RWPE2 (cell line): Measurements from ENCODE around the gene CD8B.

ENCODE experiments used
- ATAC-seq: fragments of 200-7000 bp; cut with Tn5 transposase; 3 replicates; pipeline ENCODE4 v1.9.1; 2021; ENCODE audit warnings: low read depth
- DNase-seq: peaks from one replicate; pipeline ENCODE4 v3.0.0-alpha.2; 2020; ENCODE audit warnings: low spot score
- H3K27ac ChIP-seq: fragments of 450-650 bp; 2 replicates; pipeline ENCODE4 v1.5.1; 2017; ENCODE audit warnings: mild to moderate bottlenecking; ENCODE audit not compliant: poor library complexity, severe bottlenecking
- H3K27me3 ChIP-seq: fragments of 250-450 bp; sonication (Bioruptor Pico); 2 replicates; pipeline ENCODE4 v1.5.1; 2021; ENCODE audit warnings: mild to moderate bottlenecking, moderate library complexity; ENCODE audit not compliant: insufficient read depth, poor library complexity, severe bottlenecking
- H3K36me3 ChIP-seq: fragments of 250-450 bp; sonication (Bioruptor Pico); 2 replicates; pipeline ENCODE4 v1.5.1; 2020; ENCODE audit warnings: low read depth, mild to moderate bottlenecking, moderate library complexity
- H3K4me1 ChIP-seq: fragments of 250-450 bp; sonication (Bioruptor Pico); 2 replicates; pipeline ENCODE4 v1.5.1; 2021; ENCODE audit warnings: mild to moderate bottlenecking, moderate library complexity; ENCODE audit not compliant: insufficient read depth, poor library complexity, severe bottlenecking
- H3K4me3 ChIP-seq: fragments of 250-450 bp; sonication (Bioruptor Pico); 2 replicates; pipeline ENCODE4 v1.5.1; 2021; ENCODE audit warnings: mild to moderate bottlenecking, moderate library complexity; ENCODE audit not compliant: severe bottlenecking
- H3K9me3 ChIP-seq: fragments of 250-450 bp; sonication (Bioruptor Pico); 2 replicates; pipeline ENCODE4 v1.5.1; 2021; ENCODE audit warnings: mild to moderate bottlenecking, moderate library complexity; ENCODE audit not compliant: severe bottlenecking
- CTCF ChIP-seq: fragments of 450-650 bp; IDR thresholded peaks from one replicate; pipeline ENCODE4 v1.5.1; 2017; ENCODE audit warnings: mild to moderate bottlenecking, moderate library complexity; ENCODE audit not compliant: poor library complexity, severe bottlenecking

Gene CD8B

DNA sequence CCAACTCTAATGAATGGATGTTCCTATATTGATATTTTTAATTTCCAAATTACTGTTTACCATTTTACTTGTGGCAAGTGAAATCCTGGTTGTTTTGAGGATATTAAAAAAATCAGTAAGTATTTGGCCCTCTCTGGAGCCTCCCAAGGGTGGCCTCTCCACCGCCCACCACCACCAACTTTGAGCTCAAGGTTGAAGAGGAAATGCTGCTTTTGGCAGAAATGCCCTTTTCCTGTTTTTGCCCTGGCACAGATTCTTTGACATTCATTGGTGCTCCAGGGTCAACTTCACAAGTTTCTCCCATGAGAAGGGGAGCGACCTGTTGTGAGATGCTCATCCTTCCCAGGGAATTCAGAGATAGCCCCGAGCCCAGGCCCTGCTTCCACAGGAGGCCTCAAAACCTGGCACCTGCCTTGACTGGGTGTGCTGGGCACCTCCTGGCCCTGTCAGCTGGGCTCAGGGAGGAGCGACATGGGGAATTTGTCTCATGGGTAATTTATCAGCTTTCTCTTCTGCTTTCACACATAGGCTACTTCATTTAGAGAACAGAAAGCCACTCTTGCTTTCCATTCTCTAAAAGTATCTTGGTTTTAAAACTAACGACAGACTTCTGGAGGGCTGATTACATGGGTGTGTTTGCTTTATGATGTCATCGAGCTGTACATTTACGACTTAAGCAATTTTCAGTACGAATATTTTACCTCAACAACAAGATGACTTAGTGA is 77.9 kb downstream of the CD8B start:
- DNase-seq, result no peak
- H3K27me3 ChIP-seq, result peaks cover 16% of the 10 kb centered on the region
- no peak overlapping the region for H3K27ac ChIP-seq
- no peak overlapping the region for H3K4me3 ChIP-seq
- no peaks in the 10 kb centered on the region for H3K4me1 ChIP-seq
- H3K36me3 ChIP-seq, result no peaks in the 10 kb centered on the region
- no peaks in the 10 kb centered on the region for H3K9me3 ChIP-seq
- no peak for TF ChIP-seq CTCF
- no peak for ATAC-seq

DNA sequence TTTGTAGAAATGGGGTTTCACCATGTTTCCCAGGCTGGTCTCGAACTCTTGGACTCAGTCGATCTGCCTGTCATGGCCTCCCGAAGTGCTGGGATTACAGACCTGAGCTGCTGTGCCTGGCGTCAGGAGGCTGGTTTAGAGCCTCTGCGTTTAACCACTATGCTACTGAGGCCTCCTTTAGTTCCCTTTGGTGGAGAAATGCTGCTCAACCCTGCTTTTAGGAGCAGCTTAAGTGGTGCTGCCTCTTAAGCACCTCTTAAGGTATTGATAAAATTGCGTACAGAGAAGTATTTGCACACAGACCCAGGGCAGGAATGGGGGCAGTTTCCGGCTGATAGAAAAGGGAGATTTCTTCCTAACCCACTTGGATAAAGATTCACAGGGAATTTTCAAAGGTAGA is 78.9 kb downstream of the CD8B start:
- DNase-seq (no peak), ATAC-seq (no peak)
- Histone ChIP-seq H3K27me3 (peaks cover 6% of the 10 kb centered on the region), H3K4me1 (no peaks in the 10 kb centered on the region), H3K27ac (no peak overlapping the region), H3K4me3 (no peak overlapping the region), H3K9me3 (no peaks in the 10 kb centered on the region), H3K36me3 (no peaks in the 10 kb centered on the region)
- TF ChIP-seq CTCF, result no peak

GRCh38 chr2:86781363-86781762 is 80.3 kb downstream of the CD8B start:
- Histone ChIP-seq H3K27me3 (no peaks in the 10 kb centered on the region), H3K27ac (no peak overlapping the region), H3K9me3 (no peaks in the 10 kb centered on the region), H3K36me3 (no peaks in the 10 kb centered on the region), H3K4me1 (no peaks in the 10 kb centered on the region), H3K4me3 (no peak overlapping the region)
- no peak for TF ChIP-seq CTCF
- DNase-seq (no peak), ATAC-seq (no peak)

DNA sequence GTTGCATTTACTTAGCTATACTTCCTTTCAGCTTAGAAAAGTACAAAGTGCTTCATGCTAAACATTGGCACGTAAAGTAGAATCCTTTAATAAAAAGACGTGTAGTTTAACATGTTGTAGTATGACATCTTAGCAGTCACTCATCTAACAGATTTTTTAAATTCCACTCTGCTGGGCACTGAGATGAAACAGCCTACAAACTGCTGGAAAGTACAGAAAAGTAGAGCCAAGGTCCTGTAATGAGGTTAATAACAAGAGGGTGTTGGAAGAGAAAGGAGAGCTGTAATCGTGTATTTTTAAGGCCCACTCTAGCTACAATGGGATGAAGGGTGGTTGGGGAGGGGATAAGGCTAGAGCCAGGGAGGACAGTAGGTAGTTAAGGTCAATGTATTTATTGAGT is 81.7 kb downstream of the CD8B start:
- Histone ChIP-seq H3K9me3 (no peaks in the 10 kb centered on the region), H3K4me3 (no peak overlapping the region), H3K27me3 (no peaks in the 10 kb centered on the region), H3K36me3 (0 out of 2 replicates have a peak, but pooled peaks cover 4% of the 10 kb centered on the region), H3K4me1 (no peaks in the 10 kb centered on the region), H3K27ac (no peak overlapping the region)
- TF ChIP-seq CTCF, result no peak
- ATAC-seq (no peak), DNase-seq (no peak)

- TF ChIP-seq CTCF, result no peak
- no peaks in the 10 kb centered on the region for H3K27me3 ChIP-seq
- H3K36me3 ChIP-seq, result peaks cover 11% of the 10 kb centered on the region
- H3K9me3 ChIP-seq, result no peaks in the 10 kb centered on the region
- H3K4me1 ChIP-seq, result no peaks in the 10 kb centered on the region
- DNase-seq (no peak), ATAC-seq (no peak)
- H3K4me3 ChIP-seq, result no peak overlapping the region
- H3K27ac ChIP-seq, result no peak overlapping the region
These were observed 82.7 kb downstream of the CD8B start for GRCh38 chr2:86778957-86779356.
